SHP77 (cell line): ENCODE measurements around the gene NPLOC4.

Experiments used
- DNase-seq, 2 experiments: peaks; one replicate each; lab custom pipeline; 2025; lab: John Stamatoyannopoulos, UW

The NPLOC4 gene

GRCh38 chr17:81566461-81567126, 70.3 kb downstream of the NPLOC4 start:
- DNase-seq: peak; percentile 86 to 96

DNA sequence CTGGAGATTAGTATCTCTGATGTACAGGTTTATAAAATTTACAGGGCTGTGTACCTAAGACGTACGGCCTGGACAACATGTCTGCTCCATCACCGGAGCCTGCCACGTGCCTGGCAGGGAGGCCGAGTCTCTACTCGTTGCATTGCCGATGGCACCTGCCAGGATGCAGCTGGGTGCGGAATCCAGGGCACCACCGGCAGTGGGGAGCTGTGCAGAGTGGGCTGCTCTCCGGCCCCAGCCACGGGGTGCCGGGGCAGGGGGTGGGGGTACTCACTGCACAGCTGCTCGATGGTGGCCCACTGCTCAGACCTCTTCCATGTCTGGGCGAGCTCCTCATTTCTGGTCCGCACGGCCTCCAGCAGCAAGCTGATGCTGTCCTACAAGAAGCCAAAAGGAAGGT, 71.7 kb downstream of the NPLOC4 start:
- DNase-seq: no peak

DNA sequence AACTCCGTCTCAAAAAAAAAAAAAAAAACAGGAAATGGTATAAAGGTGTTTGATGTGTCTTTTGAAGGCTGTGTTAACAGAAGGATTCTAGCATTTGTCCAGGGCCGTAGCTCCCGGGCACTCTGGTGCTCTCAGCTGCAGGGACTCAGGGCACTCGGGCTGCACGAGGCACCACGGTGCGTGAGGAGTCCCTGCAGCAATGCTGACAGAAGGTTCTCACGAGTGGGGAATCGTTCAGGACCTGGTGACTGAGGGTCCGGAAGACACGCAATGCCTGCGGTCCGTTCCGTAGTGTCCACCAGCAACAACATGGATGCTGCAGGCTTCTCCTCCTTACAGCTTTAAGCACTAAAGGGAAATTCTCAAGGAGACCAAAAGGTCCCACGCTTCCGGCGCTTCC, 72.1 kb downstream of the NPLOC4 start:
- DNase-seq: no peak

- no peak for DNase-seq
These were observed 72.9 kb downstream of the NPLOC4 start for GRCh38 chr17:81563861-81564586.

DNA sequence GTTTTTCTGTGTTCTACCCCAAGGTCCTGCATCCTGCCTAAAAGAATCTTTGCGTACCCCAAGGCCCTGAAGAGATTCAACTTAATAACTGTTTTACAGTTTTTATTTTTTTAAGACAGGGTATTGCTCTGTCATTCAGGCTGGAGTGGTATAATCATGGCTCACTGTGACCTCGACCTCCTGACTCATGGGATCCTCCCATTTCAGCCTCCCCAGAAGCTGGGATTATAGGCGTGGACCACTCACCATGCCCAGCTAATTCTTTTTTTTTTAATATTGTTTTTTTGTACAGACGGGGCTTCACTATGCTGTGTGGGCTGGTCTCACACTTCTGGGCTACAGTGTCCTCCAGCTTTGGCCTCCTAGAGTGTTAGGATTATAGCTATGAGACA, 75.4 kb downstream of the NPLOC4 start:
- no peak for DNase-seq

DNA sequence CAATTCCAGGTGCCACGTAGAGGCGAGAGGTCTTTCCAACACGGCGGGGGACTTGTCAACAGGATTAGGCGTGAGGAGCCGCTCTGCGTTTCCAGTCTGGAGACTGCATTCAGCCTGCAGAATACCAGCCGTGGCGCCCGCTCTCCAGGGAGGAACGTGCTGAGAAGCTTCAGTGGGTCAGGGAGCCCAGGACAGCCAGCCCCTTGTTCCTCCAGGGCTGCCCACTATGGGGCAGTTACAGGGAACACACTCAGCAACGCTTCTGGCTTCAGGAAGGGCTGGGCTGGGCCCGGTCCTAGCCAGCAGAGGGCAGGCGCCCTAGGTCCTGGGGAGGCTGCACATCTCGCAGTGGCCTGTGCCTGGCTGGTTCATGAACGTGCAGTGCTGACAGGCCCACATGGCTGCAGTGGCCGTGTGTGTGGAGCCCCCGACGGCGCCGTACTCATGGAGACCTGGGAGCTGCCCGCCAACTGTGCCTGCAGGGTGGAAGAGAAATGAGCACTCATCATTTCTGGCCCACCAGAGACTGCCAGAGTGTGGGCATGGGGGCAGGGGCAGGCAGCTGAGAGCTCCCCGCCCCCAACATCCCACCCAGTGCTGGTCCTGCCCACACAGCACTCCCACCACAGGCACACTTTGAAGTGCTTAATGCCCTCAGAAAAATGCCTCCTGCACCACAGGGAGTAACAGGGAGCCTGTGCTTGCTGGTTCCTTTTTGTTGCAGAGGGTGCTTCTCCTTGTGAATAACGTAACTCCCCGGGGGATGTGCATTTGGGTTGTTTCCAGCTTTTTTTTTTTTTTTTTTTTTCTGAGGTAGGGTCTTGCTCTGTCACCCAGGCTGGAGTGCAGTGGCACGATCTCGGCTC, 77.7 kb downstream of the NPLOC4 start:
- no peak for DNase-seq

DNA sequence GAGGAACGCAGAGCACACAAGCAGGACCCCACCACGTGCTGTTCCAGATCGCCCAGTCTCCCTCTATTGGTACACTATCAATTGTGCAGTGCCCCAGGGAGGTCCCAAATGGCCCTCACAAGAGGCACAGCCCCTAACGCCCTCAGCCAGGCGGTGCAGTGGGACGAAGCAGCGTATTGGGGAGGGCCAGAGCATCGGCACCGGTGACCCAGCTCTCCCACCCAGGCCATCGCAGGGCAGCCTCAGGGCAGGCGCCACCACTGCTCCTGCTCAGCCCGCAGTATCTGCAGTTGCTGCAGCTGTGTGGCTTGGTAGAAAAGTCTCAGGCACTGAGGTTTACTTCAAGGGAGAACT, 78.8 kb downstream of the NPLOC4 start:
- DNase-seq: no peak

- DNase-seq: no peak
These were observed 79.4 kb downstream of the NPLOC4 start for GRCh38 chr17:81557276-81558114.

- no peak for DNase-seq
These were observed 80.0 kb downstream of the NPLOC4 start for GRCh38 chr17:81556863-81557262.

DNA sequence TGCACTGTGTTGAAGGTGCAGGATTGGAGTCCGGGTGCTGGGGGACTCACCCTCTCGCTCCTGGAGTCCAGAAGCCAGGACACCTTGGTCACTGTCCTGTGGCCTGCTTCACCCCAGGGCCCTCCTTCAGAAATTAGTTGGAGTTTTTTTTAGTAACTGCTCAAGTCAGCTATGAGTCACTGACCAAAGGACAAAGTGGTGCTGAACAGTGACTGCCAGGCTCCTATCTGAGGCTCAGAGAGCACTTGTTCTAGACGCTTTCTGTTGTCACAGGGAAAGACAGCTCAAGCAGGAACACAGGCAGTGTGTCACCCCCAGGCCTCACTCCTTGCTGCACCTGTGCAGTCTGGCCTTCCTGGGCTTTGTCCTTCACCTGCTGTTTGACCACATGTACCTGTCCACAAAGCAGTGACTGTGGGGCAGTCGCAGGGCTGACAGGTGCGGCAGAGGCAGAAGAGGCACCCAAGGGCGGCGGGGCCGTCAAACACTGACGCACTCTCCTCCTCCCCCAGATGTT, 80.7 kb downstream of the NPLOC4 start:
- DNase-seq: no peak

GRCh38 chr17:81553616-81554181, 83.2 kb downstream of the NPLOC4 start:
- DNase-seq: peak; percentile 53 to 64

- peak; percentile 94 to 97 for DNase-seq
These were observed 83.8 kb downstream of the NPLOC4 start for GRCh38 chr17:81553018-81553615.

GRCh38 chr17:81552244-81553017, 84.5 kb downstream of the NPLOC4 start, which contains the start of gene FAAP100:
FAAP100 (minus strand) TSS chr17:81552353; CDS start chr17:81552330, 23 bp downstream.
- peak; percentile 78 to 80 for DNase-seq

DNA sequence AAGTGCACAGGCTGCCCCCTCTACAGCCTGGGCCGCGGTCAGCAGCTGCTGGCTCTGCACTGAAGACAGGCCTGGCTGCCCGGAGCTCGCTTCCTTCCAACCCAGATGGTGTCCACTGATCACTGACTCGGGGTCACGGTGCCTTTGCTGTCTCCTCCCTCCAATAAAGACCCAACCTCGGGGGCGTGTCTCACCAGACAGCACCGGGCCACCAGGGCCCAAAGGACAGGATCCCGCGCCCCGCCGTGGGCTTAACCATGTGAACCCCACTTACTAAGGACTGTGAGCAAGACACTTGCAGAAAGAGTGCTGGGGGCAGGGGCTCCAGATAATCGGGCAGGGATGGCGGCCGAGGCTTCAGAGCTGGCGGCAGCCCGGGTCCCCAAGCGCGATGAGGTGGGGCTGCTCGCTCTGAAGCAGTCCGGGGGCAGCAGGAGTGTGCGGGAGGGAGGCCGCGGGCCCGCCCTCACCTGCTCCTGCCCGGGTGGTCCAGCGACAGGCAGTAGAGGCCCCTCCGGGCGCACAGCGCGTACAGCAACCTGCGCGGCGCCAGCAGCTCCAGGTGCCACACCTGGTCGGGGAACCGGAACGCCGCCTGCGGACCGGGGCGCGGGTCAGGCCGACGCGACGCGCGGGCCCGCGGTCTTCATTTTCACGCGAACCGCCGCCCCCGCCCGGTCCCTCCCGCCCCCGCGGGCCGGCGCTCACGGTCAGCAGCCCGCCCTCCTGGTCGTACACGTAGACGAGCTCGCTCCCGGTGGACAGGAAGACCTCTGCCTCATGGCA, 85.3 kb downstream of the NPLOC4 start:
- DNase-seq: peak in 1 of 2 experiments; percentile 27

- DNase-seq: no peak
These were observed 86.0 kb downstream of the NPLOC4 start for GRCh38 chr17:81550830-81551457.

DNA sequence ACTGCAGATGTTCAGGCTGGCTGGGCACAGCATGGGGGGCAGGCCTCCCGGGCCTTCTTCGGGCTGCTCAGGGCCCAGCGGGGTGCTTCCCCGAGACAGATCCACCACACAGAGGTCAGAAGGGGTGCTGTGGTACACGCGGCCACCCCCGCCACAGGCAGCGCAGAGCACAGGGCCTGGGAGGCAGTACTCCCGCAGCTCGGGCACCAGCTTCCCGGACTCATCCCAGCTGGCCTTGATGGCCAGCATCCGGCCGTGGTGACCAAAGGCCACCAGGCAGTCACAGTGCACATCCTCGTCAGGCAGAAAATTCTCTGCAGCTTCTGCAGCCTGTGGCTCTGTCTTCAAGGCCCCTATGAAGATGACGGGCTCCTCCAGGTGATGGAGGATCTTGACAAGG, 86.6 kb downstream of the NPLOC4 start:
- DNase-seq: no peak

- no peak for DNase-seq
These were observed 87.1 kb downstream of the NPLOC4 start for GRCh38 chr17:81549826-81550225.

- no peak for DNase-seq
These were observed 87.8 kb downstream of the NPLOC4 start for GRCh38 chr17:81549031-81549557.
